BE2C (cell line): Measurements from ENCODE around the gene ZNF511.

Source experiments
- DNase-seq: peaks from one replicate; pipeline ENCODE4 v3.0.0-alpha.2; 2020
- H3K27me3 ChIP-seq: fragments of 250-450 bp; sonication (Bioruptor Pico); 2 replicates; pipeline ENCODE4 v1.5.1; 2020; ENCODE audit warnings: mild to moderate bottlenecking
- H3K36me3 ChIP-seq: fragments of 250-450 bp; sonication (Bioruptor Pico); 2 replicates; pipeline ENCODE4 v1.5.1; 2020; ENCODE audit warnings: mild to moderate bottlenecking
- H3K4me1 ChIP-seq: fragments of 250-450 bp; sonication (Bioruptor Pico); 2 replicates; pipeline ENCODE4 v1.5.1; 2020
- H3K4me3 ChIP-seq: 2 replicates; pipeline ENCODE4 v1.5.1; 2011; ENCODE audit warnings: low read depth, low read length
- H3K9me3 ChIP-seq: fragments of 250-450 bp; sonication (Bioruptor Pico); 2 replicates; pipeline ENCODE4 v1.5.1; 2020
- TF ChIP-seq, protein P1 (sequence below): IDR thresholded peaks from 2 replicates; pipeline ENCODE4 v1.5.1; 2012; ENCODE audit warnings: mild to moderate bottlenecking, low read depth, low read length

Gene ZNF511

DNA sequence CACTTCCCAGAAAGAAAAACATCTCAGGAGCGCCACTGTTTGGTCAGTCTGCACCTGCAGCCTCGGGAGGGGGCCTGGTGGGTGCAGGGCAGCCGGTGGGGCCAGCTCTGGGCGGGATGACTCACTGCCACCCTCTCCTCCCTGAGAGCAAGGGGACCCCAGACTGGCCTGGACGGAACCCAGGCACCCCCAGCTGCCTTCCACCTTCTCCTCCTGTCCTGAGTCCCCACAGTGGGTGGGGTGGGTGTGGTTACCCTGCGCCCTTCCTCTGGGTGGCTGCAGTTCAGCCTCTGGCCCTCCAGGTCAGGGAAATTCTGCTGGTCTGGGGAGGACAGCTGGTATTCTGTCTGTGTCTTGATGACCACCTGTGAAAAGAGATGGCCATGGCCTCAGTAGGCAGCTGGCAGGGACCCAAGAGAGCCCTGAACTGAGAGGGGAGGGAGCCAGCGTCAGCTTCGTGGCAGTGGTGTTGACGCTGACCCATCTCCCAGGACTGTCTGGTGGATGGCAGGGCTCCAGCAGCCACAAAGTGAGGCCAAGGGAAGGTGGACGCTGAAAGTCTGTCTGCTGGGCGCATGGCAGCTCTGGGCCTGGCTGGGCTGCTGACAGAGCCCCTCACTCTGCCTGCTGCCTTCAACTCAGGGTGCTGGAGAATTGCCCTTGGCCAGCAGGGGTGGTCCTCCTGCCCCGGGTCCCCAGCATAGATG is 19.1 kb downstream of the ZNF511 start:
- no peak overlapping the region for H3K4me3 ChIP-seq
- TF ChIP-seq, protein P1, sequence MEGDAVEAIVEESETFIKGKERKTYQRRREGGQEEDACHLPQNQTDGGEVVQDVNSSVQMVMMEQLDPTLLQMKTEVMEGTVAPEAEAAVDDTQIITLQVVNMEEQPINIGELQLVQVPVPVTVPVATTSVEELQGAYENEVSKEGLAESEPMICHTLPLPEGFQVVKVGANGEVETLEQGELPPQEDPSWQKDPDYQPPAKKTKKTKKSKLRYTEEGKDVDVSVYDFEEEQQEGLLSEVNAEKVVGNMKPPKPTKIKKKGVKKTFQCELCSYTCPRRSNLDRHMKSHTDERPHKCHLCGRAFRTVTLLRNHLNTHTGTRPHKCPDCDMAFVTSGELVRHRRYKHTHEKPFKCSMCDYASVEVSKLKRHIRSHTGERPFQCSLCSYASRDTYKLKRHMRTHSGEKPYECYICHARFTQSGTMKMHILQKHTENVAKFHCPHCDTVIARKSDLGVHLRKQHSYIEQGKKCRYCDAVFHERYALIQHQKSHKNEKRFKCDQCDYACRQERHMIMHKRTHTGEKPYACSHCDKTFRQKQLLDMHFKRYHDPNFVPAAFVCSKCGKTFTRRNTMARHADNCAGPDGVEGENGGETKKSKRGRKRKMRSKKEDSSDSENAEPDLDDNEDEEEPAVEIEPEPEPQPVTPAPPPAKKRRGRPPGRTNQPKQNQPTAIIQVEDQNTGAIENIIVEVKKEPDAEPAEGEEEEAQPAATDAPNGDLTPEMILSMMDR: no peak
- DNase-seq: no peak
- H3K27me3 ChIP-seq: peaks cover 36% of the 10 kb centered on the region
- H3K36me3 ChIP-seq: no peaks in the 10 kb centered on the region
- no peaks in the 10 kb centered on the region for H3K4me1 ChIP-seq
- H3K9me3 ChIP-seq: no peaks in the 10 kb centered on the region

DNA sequence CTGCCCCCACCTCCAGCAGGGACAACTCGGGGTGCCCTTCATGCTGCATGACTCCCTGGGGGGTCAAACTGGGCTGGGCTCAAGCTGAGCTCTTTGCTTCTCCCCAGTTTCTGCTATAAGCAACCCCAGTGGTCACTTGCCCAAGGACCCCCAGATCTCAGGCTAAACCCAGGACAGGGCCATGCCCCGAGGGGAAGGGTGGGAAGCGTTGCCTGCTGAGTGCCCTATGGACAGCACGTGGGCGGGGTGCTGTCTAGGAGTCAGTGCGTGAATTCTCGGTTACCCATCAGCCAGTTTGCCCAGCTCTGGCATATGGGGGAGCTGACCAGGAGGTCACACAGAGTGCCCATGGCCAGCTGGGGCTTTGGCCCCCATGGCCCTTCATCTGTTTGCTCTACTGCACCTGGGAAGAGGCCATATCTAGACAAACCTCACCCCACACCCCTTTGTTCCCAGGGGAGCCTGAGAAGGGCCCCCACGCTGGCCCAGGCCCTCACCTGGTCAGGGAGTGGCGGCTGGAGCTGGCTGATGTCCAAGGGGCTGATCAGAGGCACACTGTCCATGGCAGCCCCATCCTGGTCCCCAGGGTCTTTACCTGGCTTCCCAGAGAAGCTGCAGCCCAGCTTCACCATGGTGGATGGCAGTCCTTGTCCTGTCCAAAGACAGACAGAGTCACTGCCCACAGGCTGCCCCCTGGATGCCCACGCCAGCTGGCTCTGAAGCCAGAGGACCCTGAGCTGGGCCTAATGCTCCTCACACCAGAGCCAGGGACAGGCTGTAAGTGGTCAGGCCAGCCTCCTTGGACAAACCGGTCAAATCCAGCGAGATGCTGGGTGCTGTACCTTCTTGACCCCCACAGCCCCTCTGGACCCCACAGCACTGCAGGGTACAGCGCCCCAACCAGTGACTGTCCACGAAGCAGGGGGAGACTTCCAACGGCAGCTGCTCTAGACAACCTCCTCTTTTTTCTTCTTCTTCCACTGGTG is 19.9 kb downstream of the ZNF511 start:
- no peak overlapping the region for H3K4me3 ChIP-seq
- H3K36me3 ChIP-seq: no peaks in the 10 kb centered on the region
- H3K9me3 ChIP-seq: no peaks in the 10 kb centered on the region
- TF ChIP-seq, protein P1: no peak
- no peaks in the 10 kb centered on the region for H3K4me1 ChIP-seq
- peaks cover 37% of the 10 kb centered on the region for H3K27me3 ChIP-seq
- no peak for DNase-seq

DNA sequence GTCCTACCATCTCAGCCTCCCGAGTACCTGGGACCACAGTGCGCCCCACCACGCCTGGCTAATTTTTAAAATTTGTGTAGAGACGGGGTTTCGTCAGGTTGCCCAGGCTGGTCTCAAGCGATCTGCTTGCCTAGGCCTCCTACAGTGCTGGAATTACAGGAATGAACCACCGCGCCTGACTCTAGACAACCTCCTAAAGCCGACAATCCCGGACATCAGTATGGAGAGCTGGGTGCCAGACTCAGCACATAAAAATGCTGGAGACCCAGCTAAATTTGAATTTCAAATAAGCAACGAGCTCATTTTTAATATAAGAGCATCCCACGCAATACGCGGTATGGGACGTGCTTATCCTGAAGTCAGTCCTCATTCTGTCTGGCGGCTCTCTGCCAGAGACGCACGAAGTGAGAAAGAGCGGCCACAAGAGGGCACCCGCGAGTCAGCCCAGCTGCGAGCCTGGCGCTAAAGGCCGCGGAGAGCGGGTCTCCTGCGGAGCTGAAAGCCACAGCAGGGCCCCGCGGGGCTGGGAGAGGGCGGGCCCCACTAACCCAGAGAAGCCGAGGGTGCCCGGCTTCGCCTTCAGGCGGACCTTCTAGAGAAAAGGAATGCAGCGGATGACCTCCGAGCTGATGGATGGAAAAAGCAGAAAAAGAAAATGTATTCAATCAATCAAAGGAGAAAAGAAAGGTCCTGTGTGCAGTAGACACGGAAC is 20.9 kb downstream of the ZNF511 start:
- H3K27me3 ChIP-seq: peaks cover 40% of the 10 kb centered on the region
- TF ChIP-seq, protein P1: peak; percentile 87
- no peaks in the 10 kb centered on the region for H3K9me3 ChIP-seq
- no peaks in the 10 kb centered on the region for H3K4me1 ChIP-seq
- peak overlapping the region; percentile 24; the same call in 1 of the 2 replicates for H3K4me3 ChIP-seq
- peak; percentile 89 for DNase-seq
- H3K36me3 ChIP-seq: no peaks in the 10 kb centered on the region

DNA sequence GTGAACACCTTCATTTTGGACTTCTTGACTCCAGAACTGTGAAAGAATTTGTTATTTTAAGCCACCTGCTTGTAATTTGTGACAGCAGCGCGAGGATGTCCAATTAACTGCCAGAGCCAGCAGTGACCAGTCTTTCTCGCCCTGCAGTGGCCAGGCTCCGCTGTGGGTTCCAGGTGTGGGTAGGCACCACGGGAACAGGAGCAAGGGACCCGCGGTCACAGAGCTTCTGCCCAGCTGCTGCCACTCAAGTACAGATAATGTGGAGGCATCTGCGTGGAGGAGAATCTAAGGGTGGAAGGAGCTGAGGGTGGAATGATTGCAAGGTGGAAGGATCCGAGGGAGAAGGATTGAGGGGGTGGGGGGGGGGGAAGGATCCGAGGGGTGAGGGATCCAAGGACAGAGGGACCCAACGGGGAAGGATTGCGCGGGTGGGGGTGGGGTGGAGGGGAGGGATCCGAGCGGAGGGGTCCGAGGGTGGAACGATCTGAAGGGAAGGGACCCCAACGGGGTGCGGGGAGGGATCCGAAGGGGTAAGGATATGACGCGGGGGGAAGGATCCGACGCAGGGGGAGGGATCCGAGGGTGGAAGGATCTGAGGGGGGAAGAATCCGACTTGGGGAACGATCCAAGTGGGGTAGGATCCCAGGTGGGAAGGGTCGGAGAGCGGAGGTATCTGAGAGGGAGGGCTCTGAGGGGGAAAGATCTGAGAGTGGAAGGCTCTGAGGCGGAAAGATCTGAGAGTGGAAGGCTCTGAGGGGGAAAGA is 24.4 kb downstream of the ZNF511 start:
- Histone ChIP-seq H3K27me3 (peaks cover 54% of the 10 kb centered on the region), H3K4me3 (no peak overlapping the region), H3K4me1 (no peaks in the 10 kb centered on the region), H3K36me3 (no peaks in the 10 kb centered on the region), H3K9me3 (no peaks in the 10 kb centered on the region)
- DNase-seq: no peak
- TF ChIP-seq, protein P1: no peak

DNA sequence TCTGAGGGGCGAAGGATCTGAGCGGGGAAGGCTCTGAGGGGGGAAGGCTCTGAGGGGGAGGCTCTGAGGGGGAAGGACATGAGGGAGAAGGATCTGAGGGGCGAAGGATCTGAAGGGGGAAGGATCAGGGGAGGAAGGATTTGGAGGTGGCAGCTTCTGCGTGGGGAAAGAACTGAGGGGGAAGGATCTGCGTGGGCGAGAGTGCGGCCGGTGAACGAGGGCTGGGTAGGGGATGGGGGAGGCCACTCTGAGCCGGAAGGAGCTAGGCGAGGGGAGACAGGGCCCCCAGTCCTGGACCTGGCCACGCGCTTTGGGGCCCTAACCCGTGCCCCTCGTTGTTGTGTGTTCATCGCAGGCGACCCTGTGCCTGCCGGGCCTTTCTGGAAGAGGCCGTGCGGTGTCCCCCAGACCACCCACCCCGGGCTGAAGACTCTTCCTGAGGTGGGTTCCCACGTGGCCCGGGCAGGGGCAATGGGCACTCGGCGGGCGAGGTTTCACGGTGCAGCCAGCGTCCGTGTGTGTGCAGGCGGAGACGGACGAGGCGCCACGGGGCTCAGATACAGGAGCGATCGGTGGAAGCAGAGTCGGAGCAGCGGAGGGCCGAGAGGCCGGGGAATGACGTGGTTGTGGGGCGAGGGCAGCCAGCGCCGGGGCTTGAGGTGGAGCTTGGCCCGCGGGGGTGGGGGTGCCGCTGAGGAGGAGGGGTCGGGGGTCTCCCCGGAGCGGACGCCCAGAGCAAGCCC is 26.0 kb downstream of the ZNF511 start:
- peaks cover 54% of the 10 kb centered on the region for H3K27me3 ChIP-seq
- H3K4me3 ChIP-seq: no peak overlapping the region

More for the DNA sequence above, 26.0 kb downstream of the ZNF511 start:
- no peaks in the 10 kb centered on the region for H3K4me1 ChIP-seq
- TF ChIP-seq, protein P1: no peak
- H3K36me3 ChIP-seq: no peaks in the 10 kb centered on the region
- H3K9me3 ChIP-seq: no peaks in the 10 kb centered on the region
- no peak for DNase-seq
